Measurements from ENCODE around the gene EIF3I.

EIF3I gene

GRCh38 chr1:32272557-32273390 lies 50.6 kb downstream of the EIF3I start:
- no peak for DNase-seq

GRCh38 chr1:32273391-32274208 lies 51.4 kb downstream of the EIF3I start:
- DNase-seq, result no peak

GRCh38 chr1:32274646-32275340 lies 52.6 kb downstream of the EIF3I start:
- DNase-seq, result no peak

- no peak for DNase-seq
These were observed 53.2 kb downstream of the EIF3I start for GRCh38 chr1:32275424-32275823.

- DNase-seq, result no peak
These were observed 54.0 kb downstream of the EIF3I start for GRCh38 chr1:32276032-32276782.
